MCF 10A (cell line): ENCODE data around the gene URAD. TPM values are rescaled to one million over a fixed set of nuclear protein-coding genes. Genes with fewer than 3 reads are reported as not detected.

Source experiments
- BruUV-seq: library from RNA; stranded (reverse); fragments of 400-500 nt; replicated peaks from 2 replicates; lab custom pipeline; 2021; lab: Mats Ljungman, UMichigan
- CTCF ChIA-PET: fragments of 300-600 bp; sonication (Branson Sonifier 250); formaldehyde crosslinking; extraction: SDS; loops from one replicate; lab custom pipeline; 2021; ENCODE audit warnings: antibody characterized with exemption, inconsistent platforms; lab: Yijun Ruan, JAX
- POLR2A ChIA-PET: fragments of 300-600, 350-650 bp; sonication (Branson Sonifier 250); formaldehyde crosslinking; extraction: SDS; loops from one replicate; lab custom pipeline; 2020; ENCODE audit warnings: antibody characterized with exemption, inconsistent platforms; lab: Yijun Ruan, JAX
- DNase-seq: peaks from one replicate; pipeline ENCODE4 v3.0.0-alpha.2; 2018; ENCODE audit not compliant: unreplicated experiment
- H3K27ac Mint-ChIP-seq: one replicate; pipeline ENCODE4 v1.8.0; 2022; ENCODE audit warnings: mild to moderate bottlenecking, low read depth, mixed read lengths; ENCODE audit not compliant: unreplicated experiment
- H3K27me3 Mint-ChIP-seq: one replicate; pipeline ENCODE4 v1.8.0; 2022; ENCODE audit warnings: mixed read lengths; ENCODE audit not compliant: insufficient read depth, unreplicated experiment
- H3K36me3 Mint-ChIP-seq: one replicate; pipeline ENCODE4 v1.8.0; 2022; ENCODE audit warnings: mild to moderate bottlenecking, moderate library complexity, mixed read lengths; ENCODE audit not compliant: insufficient read depth, unreplicated experiment
- H3K4me1 Mint-ChIP-seq: one replicate; pipeline ENCODE4 v1.8.0; 2022; ENCODE audit warnings: mixed read lengths; ENCODE audit not compliant: insufficient read depth, unreplicated experiment
- H3K4me3 Mint-ChIP-seq: one replicate; pipeline ENCODE4 v1.8.0; 2022; ENCODE audit warnings: mild to moderate bottlenecking, moderate library complexity, mixed read lengths; ENCODE audit not compliant: unreplicated experiment
- H3K9me3 Mint-ChIP-seq: one replicate; pipeline ENCODE4 v1.8.0; 2022; ENCODE audit warnings: mixed read lengths; ENCODE audit not compliant: unreplicated experiment
- intact Hi-C: fragments of 100-400 bp; cut with micrococcal nuclease; formaldehyde crosslinking; loops from 2 replicates; pipeline ENCODE4 v1.14.1; 2022
- total RNA-seq: library from RNA; stranded (reverse); gene quantifications from 2 replicates; pipeline ENCODE4 v1.2.3, GENCODE V29; 2022
- TF ChIP-seq, protein P1 (sequence below): fragments of 200-600 bp; IDR thresholded peaks from one replicate; pipeline ENCODE4 v1.8.0; 2022; ENCODE audit warnings: antibody characterized with exemption, mild to moderate bottlenecking; ENCODE audit not compliant: unreplicated experiment

URAD gene
- total RNA-seq, 1 experiment from 2014 or later, result not detected

DNA sequence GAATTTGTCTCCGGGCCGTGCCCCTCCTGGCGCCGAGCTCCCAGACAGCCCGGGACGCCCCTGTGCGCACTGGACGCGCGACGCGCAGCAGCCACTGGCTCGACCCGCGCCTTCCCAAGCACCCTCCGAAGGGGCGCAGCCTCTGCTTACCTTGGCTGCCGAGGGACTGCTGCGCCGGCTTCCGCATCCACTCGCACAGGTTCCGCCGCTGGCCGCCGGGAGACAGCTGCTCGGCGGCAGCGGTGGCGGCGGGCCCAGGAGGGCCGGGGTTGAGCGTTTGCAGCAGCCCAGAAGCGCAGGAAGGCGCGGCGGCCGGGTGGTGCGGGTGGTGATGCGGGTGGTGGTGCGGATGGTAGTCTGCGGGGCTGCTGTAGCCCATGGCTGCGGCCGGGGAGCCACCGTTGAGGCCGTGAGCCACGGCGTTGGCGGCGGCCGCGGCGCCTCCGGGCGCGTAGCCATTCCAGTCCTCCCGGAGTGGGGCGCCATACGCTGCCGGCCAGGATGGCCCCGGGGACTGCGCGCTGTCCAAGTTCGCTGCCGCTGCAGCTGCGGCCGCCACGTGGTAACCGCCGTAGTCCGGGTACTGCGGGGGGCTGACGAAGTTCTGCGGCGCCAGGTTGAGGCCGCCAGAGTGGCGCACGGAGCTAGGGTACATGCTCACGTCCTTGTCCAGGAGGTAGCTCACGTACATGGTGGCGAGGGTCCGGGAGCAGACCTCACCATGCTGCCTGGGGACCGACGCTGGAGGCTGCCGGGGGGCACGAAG, 20.0 kb downstream of the URAD start:
- ChIA-PET POLR2A (interaction anchor here (0.6 kb wide), 2 partner anchors 62 to 347 kb away, joined by 3 to 5 read pairs; no protein-coding TSS in a partner anchor), CTCF (interaction anchor here (0.7 to 1.2 kb wide), 3 partner anchors 16 to 594 kb away, joined by 3 read pairs; no protein-coding TSS in a partner anchor)
- peaks cover 41% of the 10 kb centered on the region for H3K27me3 Mint-ChIP-seq
- H3K36me3 Mint-ChIP-seq, result no peaks in the 10 kb centered on the region
- intact Hi-C loops, result no loop called here
- BruUV-seq, result no TSS peak
- H3K4me1 Mint-ChIP-seq, result no peaks in the 10 kb centered on the region
- peak overlapping the region; percentile 61 for H3K4me3 Mint-ChIP-seq
- TF ChIP-seq, protein P1, sequence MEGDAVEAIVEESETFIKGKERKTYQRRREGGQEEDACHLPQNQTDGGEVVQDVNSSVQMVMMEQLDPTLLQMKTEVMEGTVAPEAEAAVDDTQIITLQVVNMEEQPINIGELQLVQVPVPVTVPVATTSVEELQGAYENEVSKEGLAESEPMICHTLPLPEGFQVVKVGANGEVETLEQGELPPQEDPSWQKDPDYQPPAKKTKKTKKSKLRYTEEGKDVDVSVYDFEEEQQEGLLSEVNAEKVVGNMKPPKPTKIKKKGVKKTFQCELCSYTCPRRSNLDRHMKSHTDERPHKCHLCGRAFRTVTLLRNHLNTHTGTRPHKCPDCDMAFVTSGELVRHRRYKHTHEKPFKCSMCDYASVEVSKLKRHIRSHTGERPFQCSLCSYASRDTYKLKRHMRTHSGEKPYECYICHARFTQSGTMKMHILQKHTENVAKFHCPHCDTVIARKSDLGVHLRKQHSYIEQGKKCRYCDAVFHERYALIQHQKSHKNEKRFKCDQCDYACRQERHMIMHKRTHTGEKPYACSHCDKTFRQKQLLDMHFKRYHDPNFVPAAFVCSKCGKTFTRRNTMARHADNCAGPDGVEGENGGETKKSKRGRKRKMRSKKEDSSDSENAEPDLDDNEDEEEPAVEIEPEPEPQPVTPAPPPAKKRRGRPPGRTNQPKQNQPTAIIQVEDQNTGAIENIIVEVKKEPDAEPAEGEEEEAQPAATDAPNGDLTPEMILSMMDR, result no peak
- no peak for DNase-seq
- no peaks in the 10 kb centered on the region for H3K9me3 Mint-ChIP-seq
- no peak overlapping the region for H3K27ac Mint-ChIP-seq

DNA sequence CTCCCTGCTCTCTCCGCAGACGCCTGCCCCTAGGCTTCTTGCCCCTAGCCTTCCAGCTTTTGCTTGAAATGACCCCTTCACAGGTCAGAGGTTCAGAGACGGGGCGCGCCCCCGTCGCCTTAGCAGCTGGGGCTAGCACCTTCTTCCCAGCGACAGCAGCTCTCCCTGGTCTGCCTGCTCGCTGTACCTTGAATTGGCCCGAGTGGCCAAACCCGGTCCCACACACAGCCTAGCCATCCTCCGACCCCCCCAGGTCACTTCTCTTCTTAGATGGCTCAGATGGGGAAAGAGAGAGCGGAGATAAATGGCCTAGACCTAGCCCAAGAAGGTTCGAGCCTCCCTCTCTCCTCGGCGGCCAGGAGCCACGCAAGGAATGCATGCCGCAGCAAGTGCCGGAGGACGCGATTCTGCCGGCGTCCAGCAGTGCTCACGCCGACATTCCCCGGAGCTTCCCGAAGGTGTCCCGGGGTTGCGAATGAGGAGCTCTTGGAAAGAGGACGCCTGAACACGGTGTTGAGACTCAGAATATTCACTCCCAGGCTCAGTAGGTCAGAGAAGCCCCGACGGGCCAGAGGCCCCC, 20.7 kb downstream of the URAD start:
- ChIA-PET POLR2A (interaction anchor here (0.6 kb wide), 1 partner anchor 62 kb away, joined by 5 read pairs; no protein-coding TSS in a partner anchor), CTCF (interaction anchor here (0.6 to 0.7 kb wide), 3 partner anchors 32 to 422 kb away, joined by 3 read pairs; no protein-coding TSS in a partner anchor)
- peaks cover 41% of the 10 kb centered on the region for H3K27me3 Mint-ChIP-seq
- H3K4me1 Mint-ChIP-seq, result no peaks in the 10 kb centered on the region
- no peaks in the 10 kb centered on the region for H3K9me3 Mint-ChIP-seq
- intact Hi-C loops, result no loop called here
- DNase-seq, result no peak
- H3K36me3 Mint-ChIP-seq, result peaks cover under 1% of the 10 kb centered on the region
- no peak overlapping the region for H3K27ac Mint-ChIP-seq
- H3K4me3 Mint-ChIP-seq, result peak overlapping the region; percentile 61
- TF ChIP-seq, protein P1, result no peak
- BruUV-seq, result no TSS peak

DNA sequence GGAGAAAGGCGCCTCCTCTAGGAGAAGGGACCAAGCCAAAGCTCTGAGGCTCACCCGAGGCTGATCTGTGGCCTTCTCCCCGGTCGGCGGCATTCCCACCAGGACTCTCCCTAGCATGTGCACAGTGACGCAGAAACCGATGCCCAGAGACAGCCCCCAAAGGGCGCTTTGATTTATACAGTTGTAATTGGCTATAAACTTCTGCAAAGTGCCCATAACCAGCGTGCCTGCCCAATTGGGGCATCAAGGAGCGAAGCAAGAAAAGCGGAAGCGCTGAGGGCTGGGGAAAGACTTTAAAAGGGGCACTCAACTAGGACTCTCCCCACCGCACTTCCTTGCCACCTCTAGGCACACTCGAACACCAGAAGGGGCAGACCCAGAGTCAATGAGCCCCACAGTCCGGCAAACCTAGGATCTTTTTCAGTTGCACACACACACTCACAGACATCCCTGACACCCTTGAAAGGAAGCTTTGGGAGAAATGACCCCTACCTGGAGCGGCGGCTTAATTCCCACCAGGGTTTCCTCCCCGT, 21.2 kb downstream of the URAD start:
- TF ChIP-seq, protein P1, result no peak
- H3K27me3 Mint-ChIP-seq, result peaks cover 41% of the 10 kb centered on the region
- CTCF ChIA-PET, result interaction anchor here (0.6 kb wide), 2 partner anchors 197 to 422 kb away, joined by 3 read pairs; no protein-coding TSS in a partner anchor
- H3K27ac Mint-ChIP-seq, result no peak overlapping the region
- DNase-seq, result no peak
- BruUV-seq, result no TSS peak
- intact Hi-C loops, result no loop called here
- H3K4me3 Mint-ChIP-seq, result no peak overlapping the region
- POLR2A ChIA-PET, result no interaction called here
- H3K36me3 Mint-ChIP-seq, result peaks cover 6% of the 10 kb centered on the region
- H3K4me1 Mint-ChIP-seq, result no peaks in the 10 kb centered on the region
- H3K9me3 Mint-ChIP-seq, result no peaks in the 10 kb centered on the region
